Epidermal melanocyte (primary cell): Measurements from ENCODE around the gene MBOAT7.
A peak's percentile ranks its signal among the peaks of the same experiment; 100 is the strongest.
"Not testable (repeated sequence)": the region's sequence is repeated elsewhere in the genome, so short reads cannot be mapped to it uniquely, and the experiment has no call there.

Experiments used
- DNase-seq: peaks from one replicate; pipeline ENCODE4 v3.0.0; 2011; ENCODE audit warnings: low spot score; ENCODE audit not compliant: insufficient read length

Gene MBOAT7

GRCh38 chr19:54189735-54190502, 539 bp upstream of the MBOAT7 start:
- DNase-seq, result peak; percentile 97

GRCh38 chr19:54188215-54188871, 1.0 kb downstream of the MBOAT7 start:
- no peak for DNase-seq

DNA sequence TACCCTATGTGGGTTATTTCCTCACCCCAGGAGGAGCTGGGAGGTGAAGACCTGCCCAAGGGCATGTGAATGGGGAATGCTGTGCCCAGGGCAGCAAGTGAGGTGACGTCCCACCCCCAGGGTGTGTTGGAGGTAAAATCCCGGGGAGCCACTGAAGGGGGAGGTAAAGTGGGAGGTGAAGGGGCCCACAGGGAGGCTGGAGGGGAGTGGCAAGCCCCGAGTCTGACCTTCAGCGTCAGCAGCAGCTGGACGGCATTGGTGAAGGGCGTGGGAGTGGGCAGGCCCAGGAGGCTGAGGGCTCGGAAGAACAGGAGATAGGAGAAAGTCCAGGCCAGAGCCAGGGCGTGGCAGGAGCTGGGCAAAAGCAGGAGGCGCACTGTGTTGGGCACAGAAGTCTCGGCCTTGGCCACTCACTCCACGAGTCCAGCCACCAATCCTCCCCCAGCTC, 2.4 kb downstream of the MBOAT7 start:
- no peak for DNase-seq

DNA sequence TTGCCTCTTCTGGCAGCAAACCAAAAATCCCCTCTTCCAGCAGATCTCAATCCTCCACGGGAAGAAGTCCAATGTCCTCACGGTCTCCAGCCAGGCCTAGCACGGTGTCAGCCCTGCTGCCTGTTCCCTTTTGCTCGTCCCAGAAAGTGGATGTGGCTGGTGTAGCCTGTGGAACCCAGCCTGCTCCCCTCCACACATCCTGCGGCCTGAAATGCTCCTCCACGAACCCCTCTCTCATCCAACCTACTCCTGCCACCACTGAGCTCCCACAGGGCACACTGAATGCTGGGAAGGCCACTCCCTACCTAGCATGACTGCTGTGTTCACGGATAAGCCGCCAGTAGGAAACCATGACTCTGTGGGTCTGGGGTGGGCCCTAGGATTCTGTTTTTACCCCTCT, 3.0 kb downstream of the MBOAT7 start:
- no peak for DNase-seq

GRCh38 chr19:54183431-54183830, 5.9 kb downstream of the MBOAT7 start:
- DNase-seq, result no peak

GRCh38 chr19:54181894-54182293, 7.5 kb downstream of the MBOAT7 start:
- not testable (repeated sequence) for DNase-seq

DNA sequence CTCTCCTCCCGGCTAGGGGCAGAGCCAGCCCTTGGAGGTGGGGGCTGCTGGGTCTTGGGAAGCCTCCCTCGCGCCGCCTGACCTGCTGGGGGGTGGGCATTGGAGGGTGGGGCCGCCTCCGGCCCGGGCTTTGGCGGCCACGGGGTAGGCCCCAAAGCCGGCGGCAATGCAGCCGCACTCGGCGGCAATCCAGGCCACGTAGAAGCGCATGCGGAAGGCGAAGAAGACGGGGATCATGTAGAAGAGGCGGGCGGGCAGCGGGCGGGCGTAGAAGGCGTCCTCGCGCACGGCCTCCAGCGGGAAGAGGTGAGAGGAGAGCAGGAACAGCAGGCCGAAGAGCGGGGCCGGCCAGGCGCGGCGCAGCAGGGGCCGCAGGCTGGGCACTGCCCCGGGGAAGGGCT, 8.7 kb downstream of the MBOAT7 start:
- DNase-seq, result no peak

DNA sequence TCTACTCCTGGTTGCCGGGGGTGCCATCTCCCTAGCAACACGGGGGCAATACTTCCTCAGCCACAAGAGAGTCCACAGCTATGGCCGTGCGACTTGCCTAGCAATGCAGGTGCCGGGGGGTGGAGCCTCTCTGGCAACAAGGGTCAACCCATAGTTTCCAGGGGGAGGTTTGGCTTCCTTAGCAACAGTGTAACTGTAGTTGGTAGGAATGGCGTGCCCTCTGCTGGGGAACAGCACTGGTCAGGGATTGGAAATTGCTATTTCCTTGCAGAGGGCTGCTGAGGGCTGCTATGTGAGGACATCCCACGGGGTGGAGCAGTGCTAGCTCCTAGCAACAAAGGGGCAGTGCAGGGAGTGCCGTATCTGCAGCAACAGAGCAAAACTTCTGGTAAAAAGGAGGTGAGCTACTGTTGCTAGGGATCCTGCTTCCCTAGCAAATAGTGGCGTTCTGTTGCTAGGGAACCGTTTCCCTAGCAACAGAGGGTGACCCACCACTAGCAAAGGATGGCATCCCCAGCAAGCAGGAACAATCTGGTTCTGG, 9.4 kb downstream of the MBOAT7 start:
- DNase-seq, result peak; percentile 73

DNA sequence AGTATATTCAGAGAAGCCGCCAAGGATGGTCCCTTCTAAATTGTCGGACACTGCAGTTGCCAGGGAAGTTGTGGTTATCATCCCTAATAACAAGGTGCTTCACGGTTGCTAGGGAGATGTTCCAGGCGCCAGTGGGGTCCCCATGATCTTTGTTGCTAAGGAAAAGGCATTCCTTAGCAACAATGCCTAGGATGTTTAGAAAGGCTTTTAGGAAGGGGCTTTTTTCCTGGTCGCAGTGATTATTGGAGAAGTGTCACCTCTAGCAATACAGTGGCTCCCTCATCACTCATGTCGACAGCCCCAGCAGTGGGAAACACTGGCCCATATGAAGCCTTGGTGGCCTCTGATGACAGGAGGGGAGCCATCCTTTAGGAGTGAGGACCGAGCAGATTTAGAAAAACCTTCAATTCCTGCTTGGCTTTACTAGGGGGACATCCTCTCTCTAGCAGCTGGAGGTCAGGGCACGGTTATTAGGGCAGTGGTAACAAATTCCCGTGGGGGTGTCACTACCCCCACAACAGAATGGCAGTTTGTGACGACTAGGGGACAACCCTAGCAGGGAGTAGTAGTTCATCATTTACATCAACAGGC, 10.0 kb downstream of the MBOAT7 start:
- DNase-seq, result no peak

DNA sequence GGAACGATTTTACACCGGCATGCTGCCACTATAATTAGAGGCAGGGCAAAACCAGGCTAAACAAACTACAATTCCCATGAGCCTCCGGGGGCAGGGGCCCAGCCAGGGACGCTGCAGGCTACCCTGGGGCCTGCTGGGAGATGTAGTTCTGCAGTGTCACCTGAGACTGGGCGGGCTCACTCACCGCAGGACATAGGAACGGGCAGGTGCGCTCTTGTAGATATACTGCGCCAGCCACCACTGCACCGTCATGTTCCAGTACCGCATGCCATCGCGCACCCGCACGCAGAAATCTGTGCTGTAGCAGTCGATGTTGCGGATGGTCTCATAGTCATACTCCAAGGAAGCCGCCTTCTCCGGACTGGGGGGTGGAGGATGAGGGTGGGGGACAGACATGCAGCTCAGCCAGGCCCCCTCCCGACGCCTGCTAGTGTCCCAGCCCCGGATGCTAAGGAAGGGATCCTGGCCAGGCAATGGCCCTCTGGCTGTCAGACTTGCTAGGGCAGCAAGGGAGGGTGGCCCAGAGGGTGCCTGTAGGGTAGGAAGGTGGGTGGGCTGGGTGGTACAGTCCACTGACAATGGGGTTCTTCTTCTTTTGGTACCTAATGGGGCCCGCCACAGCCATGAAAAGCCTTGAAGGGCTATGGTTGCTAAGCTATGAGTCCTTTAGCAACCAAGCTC, 10.7 kb downstream of the MBOAT7 start:
- DNase-seq, result no peak

DNA sequence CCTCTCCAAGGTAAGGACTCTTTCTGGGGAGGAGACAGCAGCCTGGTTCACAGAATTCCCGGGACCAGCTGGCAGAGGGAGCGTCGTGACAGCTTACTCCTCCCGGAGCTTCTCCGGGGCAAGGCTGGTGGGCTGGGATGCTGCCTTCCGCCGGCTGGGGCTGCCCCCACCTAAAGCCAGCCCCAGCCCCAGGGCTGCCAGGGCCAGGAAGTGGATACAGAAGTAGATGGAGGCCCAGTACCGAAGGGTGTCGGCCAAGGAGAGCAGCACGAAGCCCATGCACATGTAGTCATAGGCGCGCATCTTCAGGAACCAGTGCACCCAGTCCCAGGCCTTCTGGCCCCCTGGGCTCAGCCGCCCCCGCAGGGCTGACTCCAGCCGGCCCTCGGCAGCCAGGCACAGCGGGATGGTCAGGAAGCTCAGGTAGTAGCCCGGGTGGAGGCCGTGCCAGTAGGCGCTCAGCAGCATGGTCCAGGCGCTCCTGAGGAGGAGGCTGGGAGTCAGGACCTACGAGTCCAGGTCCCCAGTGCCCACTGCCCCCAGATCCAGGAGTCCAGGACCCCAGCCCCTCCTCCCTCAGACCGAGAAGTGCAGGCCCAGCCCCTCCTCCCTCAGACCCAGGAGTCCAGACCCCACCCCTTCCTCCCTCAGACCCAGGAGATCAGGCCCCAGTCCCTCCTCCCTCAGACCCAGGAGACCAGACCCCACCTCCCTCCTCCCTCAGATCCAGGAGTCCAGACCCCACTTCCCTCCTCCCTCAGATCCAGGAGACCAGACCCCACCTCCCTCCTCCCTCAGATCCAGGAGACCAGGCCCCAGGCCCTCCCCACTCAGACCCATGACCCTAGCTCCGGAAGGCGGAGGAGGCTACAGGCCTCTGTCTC, 15.2 kb downstream of the MBOAT7 start:
- DNase-seq, result no peak

DNA sequence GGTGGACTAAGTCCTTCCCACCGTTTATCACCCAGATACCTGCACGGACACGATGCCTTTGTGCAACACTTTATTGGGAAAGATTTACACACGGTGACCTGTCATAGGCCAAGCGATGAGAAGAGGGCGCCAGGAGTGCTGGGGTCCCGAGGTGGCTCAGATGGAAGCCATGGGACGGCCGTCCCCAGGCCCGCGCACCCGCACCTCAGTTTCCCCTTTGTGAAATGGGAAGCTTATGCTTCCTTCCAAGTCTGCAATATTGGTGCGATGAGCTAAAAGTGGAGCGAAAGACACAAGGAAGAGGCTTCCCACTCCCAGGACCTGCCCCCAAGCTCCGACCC, 16.1 kb downstream of the MBOAT7 start:
- no peak for DNase-seq

DNA sequence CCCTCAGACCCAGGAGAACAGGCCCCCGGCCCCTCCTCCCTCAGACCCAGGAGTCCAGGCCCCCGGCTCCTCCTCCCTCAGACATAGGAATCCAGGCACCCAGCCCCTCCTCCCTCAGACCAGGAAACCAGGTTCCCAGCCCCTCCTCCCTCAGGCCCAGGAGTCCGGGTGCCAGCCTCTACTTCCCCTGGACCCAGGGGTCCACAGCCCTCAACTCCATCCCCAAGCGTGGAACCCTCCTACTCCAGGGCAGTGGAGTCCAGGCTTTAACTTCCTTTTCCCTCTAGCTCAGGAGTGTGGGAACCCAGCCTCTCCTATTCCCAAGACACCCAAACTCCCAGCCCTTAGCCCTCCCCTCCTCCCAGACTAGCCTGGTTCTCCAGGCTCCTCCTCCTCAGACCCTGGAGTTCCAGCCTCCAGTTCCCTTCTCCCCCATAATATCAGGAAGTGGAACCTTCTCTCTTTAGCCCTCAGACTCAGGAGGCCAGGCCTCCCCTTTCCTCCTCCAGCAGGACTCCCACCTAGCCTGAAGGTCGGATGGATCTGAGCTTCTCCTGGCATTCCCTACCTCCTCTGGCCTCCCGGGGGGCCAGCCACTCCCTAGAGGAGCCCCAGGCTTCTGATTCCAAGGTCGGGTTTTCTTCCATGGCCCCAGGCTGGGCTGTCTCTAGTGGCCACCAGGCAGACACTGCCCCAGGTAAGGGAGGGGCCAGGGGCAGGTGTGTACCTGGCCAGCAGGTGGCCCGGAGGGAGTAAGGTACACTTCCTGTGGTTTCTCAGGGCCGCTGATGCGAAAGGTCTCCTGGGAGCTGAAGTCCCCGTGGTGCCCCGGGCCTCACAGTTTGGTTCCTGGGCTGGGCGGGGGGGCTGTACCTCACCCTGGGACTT, 16.7 kb downstream of the MBOAT7 start, which contains the start of gene TMC4:
Gene TMC4, minus strand, starts transcription at position 690 of the 888 bp plus-strand sequence. Its CDS starts 43 bp downstream, at position 647.
- DNase-seq, result no peak

GRCh38 chr19:54171736-54172431, 17.5 kb downstream of the MBOAT7 start:
- DNase-seq, result not testable (repeated sequence)

- DNase-seq, result no peak
These were observed 20.1 kb downstream of the MBOAT7 start for GRCh38 chr19:54169149-54169740.

DNA sequence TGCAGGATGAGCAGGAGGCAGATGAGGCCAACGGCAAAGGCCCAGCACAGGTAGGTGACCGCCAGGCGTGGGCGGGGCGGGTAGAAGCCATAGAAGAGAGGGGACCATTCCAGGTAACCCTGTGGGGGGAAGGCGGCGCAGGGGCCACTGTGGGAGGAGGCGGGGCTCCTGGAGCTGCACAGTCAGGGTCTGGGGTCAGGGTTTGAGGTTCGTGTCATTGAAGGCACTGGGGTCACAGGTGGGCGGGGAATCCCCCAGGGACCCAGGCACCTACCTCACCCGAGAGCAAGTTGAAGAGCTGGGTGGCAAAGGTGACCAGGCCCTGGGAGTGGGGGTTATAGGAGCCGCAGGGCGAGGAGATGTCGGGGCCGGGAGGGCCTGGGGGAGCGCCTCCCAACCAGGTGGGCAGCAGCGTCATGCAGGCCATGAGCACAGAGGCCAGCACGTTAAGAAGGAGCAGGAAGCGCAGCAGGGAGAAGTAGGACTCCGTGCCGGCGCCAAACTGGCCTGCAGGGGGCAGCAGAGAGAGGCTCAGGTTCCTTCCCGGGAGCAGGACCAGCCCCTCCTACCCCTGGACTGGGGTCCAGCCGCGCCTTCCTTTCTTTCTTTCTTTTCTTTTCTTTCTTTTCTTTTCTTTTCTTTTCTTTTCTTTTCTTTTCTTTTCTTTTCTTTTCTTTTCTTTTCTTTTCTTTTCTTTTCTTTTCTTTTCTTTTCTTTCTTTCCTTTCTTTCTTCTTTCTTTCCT, 21.0 kb downstream of the MBOAT7 start:
- peak; percentile 95 for DNase-seq

- no peak for DNase-seq
These were observed 24.2 kb downstream of the MBOAT7 start for GRCh38 chr19:54165222-54165621.
